Measurements from ENCODE around the gene MYH7B.

Gene MYH7B

DNA sequence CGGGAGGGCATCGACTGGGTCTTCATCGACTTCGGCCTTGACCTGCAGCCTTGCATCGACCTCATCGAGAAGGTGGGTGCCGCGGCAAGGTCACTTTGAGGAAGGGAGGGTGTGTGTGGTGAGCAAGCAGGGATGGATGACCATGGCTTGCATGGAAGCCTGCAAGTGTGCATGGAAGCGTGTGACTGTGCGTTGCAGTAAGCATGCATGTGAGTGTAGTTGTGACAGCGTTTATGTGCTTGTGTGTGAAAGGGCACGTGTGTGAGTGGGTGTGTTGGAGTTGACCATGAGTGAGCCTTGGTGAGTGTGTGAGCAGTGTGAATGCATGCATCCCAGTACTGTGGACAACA is 32.5 kb downstream of the MYH7B start:
- no peak overlapping the region for H3K4me3 ChIP-seq (ENCODE audit: low read depth, low read length)
- TF ChIP-seq, protein P1, sequence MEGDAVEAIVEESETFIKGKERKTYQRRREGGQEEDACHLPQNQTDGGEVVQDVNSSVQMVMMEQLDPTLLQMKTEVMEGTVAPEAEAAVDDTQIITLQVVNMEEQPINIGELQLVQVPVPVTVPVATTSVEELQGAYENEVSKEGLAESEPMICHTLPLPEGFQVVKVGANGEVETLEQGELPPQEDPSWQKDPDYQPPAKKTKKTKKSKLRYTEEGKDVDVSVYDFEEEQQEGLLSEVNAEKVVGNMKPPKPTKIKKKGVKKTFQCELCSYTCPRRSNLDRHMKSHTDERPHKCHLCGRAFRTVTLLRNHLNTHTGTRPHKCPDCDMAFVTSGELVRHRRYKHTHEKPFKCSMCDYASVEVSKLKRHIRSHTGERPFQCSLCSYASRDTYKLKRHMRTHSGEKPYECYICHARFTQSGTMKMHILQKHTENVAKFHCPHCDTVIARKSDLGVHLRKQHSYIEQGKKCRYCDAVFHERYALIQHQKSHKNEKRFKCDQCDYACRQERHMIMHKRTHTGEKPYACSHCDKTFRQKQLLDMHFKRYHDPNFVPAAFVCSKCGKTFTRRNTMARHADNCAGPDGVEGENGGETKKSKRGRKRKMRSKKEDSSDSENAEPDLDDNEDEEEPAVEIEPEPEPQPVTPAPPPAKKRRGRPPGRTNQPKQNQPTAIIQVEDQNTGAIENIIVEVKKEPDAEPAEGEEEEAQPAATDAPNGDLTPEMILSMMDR (IDR thresholded peaks at IDR 0.05; ENCODE audit: low read depth, low read length) = no peak
- in situ Hi-C loops (cut with HindIII; ENCODE audit: low sequenced_read_pairs) = no loop called here
- DNase-seq (ENCODE audit: low read depth, low spot score) = no peak

DNA sequence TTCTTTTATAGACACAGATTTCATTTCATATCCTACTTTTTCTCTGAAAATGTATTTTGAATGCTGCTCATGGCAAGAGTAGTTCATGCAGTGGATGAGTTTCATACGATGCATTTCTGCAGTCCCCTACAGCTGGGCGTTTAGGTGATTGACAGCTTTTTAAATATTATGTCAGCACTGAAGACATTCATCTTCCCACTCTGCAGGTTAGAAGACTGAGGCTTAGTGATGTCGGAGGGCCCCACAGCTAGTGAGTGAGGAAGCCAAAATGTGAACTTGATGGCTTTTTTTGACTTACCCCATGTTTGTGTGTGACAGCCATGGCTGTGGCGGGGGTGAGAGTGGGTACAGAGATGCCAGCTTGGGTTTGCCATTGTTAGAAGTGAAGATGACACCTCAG is 33.5 kb downstream of the MYH7B start:
- no peak overlapping the region for H3K4me3 ChIP-seq (ENCODE audit: low read depth, low read length)
- TF ChIP-seq, protein P1 (IDR thresholded peaks at IDR 0.05; ENCODE audit: low read depth, low read length) = no peak
- no peak for DNase-seq (ENCODE audit: low read depth, low spot score)
- in situ Hi-C loops (cut with HindIII; ENCODE audit: low sequenced_read_pairs) = no loop called here

DNA sequence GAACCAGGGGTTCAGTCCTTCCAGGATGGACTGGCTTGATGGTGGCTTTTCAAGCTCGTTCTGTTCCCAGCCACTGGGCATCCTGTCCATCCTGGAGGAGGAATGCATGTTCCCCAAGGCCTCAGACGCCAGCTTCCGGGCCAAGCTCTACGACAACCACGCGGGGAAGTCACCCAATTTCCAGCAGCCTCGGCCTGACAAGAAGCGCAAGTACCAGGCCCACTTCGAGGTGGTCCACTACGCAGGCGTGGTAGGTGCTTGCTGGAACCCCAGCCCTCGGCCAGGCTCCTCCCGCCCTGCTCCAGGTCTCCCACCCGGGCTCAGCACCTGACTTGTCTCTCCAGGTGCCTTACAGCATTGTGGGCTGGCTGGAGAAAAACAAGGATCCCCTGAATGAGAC is 34.0 kb downstream of the MYH7B start:
- no peak overlapping the region for H3K4me3 ChIP-seq (ENCODE audit: low read depth, low read length)
- no peak for DNase-seq (ENCODE audit: low read depth, low spot score)
- TF ChIP-seq, protein P1 (IDR thresholded peaks at IDR 0.05; ENCODE audit: low read depth, low read length) = no peak
- in situ Hi-C loops (cut with HindIII; ENCODE audit: low sequenced_read_pairs) = no loop called here

DNA sequence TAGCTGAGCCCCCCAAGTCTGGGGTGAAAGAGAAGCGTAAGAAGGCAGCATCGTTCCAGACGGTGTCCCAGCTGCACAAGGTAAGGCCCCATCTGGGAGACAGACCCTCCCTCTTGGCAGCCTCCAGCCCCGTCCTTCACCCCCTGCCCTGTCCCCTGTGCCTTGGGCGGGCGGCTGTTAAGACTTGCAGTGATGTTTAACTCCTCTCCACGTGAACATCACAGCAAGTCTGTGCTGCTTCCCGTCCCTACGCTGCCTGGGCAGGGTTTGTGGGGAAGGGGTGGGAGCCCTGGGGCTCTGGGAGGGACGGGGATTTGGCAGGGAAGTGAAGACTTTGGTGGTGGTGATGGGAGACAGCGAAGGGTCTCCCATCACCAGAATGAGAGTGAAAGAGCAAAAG is 34.6 kb downstream of the MYH7B start:
- in situ Hi-C loops (cut with HindIII; ENCODE audit: low sequenced_read_pairs) = no loop called here
- TF ChIP-seq, protein P1 (IDR thresholded peaks at IDR 0.05; ENCODE audit: low read depth, low read length) = no peak
- no peak overlapping the region for H3K4me3 ChIP-seq (ENCODE audit: low read depth, low read length)
- DNase-seq (ENCODE audit: low read depth, low spot score) = no peak

DNA sequence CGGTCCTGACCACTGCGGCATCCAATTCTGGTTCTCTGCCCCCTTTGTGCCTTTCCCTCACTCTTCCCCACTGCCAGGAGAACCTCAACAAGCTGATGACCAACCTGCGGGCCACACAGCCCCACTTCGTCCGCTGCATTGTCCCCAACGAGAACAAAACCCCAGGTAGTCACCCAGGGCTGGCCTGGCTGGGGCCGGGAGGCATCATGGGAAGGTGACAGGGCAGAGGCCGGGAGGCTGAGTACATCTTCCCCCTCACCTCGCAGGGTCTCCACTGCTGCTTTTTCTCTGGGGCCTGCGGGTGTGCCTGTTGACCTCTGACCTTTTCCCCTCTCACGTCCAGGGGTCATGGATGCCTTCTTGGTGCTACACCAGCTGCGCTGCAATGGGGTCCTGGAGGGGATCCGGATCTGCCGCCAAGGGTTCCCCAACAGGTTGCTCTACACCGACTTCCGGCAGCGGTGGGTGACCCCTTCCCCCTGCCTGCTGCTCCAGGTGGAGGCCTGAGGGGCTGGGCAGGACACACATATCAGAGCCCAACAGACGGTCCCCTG is 35.1 kb downstream of the MYH7B start:
- in situ Hi-C loops (cut with HindIII; ENCODE audit: low sequenced_read_pairs) = no loop called here
- H3K4me3 ChIP-seq (ENCODE audit: low read depth, low read length) = no peak overlapping the region
- TF ChIP-seq, protein P1 (IDR thresholded peaks at IDR 0.05; ENCODE audit: low read depth, low read length) = no peak
- no peak for DNase-seq (ENCODE audit: low read depth, low spot score)

DNA sequence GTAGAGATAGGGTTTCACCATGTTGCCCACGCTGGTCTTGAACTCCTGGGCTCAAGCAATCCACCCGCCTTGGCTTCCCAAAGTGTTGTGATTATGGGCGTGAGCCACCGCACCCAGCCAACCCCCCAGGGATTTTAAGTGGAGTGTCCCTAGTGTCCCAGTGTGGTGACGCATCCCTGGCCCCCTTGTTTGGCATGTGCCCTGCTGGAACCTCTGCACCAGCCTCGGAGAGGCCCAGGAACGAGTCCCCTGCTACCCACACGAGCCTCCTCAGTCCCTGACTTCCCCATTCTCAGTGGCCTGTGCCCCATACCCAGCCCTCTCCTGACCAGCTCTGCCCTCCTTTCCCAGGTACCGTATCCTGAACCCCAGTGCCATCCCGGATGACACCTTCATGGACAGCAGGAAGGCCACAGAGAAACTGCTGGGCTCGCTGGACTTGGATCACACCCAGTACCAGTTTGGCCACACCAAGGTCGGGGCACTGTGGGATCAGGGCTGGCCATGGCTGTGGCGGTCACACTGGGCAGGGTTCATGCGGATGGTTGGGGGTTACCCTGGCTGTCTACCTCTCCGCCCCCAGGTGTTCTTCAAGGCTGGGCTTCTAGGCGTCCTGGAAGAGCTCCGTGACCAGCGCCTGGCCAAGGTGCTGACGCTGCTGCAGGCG is 37.2 kb downstream of the MYH7B start:
- no peak for DNase-seq (ENCODE audit: low read depth, low spot score)
- TF ChIP-seq, protein P1 (IDR thresholded peaks at IDR 0.05; ENCODE audit: low read depth, low read length) = no peak
- in situ Hi-C loops (cut with HindIII; ENCODE audit: low sequenced_read_pairs) = no loop called here

More for the DNA sequence above, 37.2 kb downstream of the MYH7B start:
- H3K4me3 ChIP-seq (ENCODE audit: low read depth, low read length) = no peak overlapping the region
